HEK293 (cell line): Measurements from ENCODE around the gene POLR3C.

ENCODE experiments used
- BCL11A ChIP-seq: fragments of 450-650 bp; formaldehyde crosslinking; IDR thresholded peaks from 2 replicates; pipeline ENCODE4 v1.5.1; 2016; ENCODE audit warnings: low read depth, missing biosample characterization, missing genetic modification characterization
- GLI4 ChIP-seq: fragments of 450-650 bp; formaldehyde crosslinking; IDR thresholded peaks from 2 replicates; pipeline ENCODE4 v1.5.1; 2016; ENCODE audit warnings: missing biosample characterization, missing genetic modification characterization
- ZFP37 ChIP-seq: fragments of 450-650 bp; formaldehyde crosslinking; IDR thresholded peaks from 2 replicates; pipeline ENCODE4 v1.5.1; 2016; ENCODE audit warnings: missing biosample characterization, missing genetic modification characterization
- ZNF112 ChIP-seq: fragments of 450-650 bp; formaldehyde crosslinking; IDR thresholded peaks from 2 replicates; pipeline ENCODE4 v1.5.0; 2017; ENCODE audit warnings: missing biosample characterization, missing genetic modification characterization
- ZNF404 ChIP-seq: fragments of 450-650 bp; formaldehyde crosslinking; IDR thresholded peaks from 2 replicates; pipeline ENCODE4 v1.5.1; 2017; ENCODE audit warnings: missing biosample characterization, missing genetic modification characterization
- ZNF501 ChIP-seq: fragments of 450-650 bp; formaldehyde crosslinking; IDR thresholded peaks from 2 replicates; pipeline ENCODE4 v1.5.1; 2016; ENCODE audit warnings: missing biosample characterization, missing genetic modification characterization
- ZNF658 ChIP-seq: fragments of 450-650 bp; formaldehyde crosslinking; IDR thresholded peaks from 2 replicates; pipeline ENCODE4; 2016; ENCODE audit warnings: missing biosample characterization, missing genetic modification characterization
- TF ChIP-seq, protein P1 (sequence below): fragments of 450-650 bp; formaldehyde crosslinking; IDR thresholded peaks from 2 replicates; pipeline ENCODE4 v1.5.1; 2016; ENCODE audit warnings: missing biosample characterization, missing genetic modification characterization

DNA sequence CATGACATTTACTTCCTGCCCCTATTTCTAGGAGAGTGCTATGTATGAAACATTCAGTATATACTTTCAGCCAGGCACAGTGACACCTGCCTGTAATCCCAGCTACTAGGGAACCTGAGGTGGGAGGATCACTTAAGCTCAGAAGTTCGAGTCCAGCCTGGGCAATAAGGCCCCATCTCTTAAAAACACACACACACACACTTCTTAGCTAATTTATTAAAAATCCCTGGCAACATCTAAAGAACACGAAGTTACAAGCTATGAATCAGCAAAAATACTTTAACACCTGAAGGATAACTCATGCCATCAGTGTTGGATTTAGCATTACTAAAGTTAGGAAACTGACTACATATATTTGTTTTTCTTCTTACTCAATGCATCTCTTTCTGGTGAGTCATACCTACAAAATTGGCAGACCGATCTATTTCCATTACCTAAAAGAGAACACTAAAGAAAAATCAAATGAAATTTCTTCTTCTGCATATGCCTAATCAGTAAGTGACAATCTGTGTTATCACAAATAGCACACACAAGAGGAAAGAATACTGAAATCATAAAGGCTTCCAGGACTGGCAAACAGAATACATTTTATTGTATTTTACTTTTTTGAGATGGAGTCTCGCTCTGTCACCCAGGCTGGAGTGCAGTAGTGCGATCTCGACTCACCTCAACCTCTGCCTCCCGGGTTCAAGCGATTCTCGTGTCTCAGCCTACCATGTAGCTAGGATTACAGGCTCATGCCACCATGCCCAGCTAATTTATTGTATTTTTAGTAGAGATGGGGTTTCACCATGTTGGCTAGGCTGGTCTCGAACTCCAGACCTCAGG is 41.5 kb upstream of the POLR3C start:
- no peak for TF ChIP-seq GLI4
- TF ChIP-seq, protein P1, sequence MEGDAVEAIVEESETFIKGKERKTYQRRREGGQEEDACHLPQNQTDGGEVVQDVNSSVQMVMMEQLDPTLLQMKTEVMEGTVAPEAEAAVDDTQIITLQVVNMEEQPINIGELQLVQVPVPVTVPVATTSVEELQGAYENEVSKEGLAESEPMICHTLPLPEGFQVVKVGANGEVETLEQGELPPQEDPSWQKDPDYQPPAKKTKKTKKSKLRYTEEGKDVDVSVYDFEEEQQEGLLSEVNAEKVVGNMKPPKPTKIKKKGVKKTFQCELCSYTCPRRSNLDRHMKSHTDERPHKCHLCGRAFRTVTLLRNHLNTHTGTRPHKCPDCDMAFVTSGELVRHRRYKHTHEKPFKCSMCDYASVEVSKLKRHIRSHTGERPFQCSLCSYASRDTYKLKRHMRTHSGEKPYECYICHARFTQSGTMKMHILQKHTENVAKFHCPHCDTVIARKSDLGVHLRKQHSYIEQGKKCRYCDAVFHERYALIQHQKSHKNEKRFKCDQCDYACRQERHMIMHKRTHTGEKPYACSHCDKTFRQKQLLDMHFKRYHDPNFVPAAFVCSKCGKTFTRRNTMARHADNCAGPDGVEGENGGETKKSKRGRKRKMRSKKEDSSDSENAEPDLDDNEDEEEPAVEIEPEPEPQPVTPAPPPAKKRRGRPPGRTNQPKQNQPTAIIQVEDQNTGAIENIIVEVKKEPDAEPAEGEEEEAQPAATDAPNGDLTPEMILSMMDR = no peak
- TF ChIP-seq ZFP37 (tag by site-specific recombination) = 0 out of 2 replicates have a peak, but pooled peaks have one; percentile 57
- TF ChIP-seq ZNF404 (tag by site-specific recombination) = no peak
- no peak for TF ChIP-seq ZNF658
- TF ChIP-seq ZNF501 (tag by site-specific recombination) = 0 out of 2 replicates have a peak, but pooled peaks have one; percentile 32
- TF ChIP-seq BCL11A (tag by site-specific recombination) = no peak
- TF ChIP-seq ZNF112 (tag by site-specific recombination) = no peak
